Measurements from ENCODE around the gene DNAAF1.
A peak's percentile ranks its signal among the peaks of the same experiment; 100 is the strongest.

GRCh38 chr16:84186685-84187437 lies 41.8 kb downstream of the DNAAF1 start, which contains the start of gene TAF1C:
- TF ChIP-seq CTCF (IDR thresholded peaks at IDR 0.05; ENCODE audit: low read depth, low read length, poor library complexity, severe bottlenecking) (peak; percentile 93), EZH2phosphoT487 (IDR thresholded peaks at IDR 0.05; ENCODE audit: borderline replicate concordance, low read length) (no peak)
